DND-41 (cell line): ENCODE data around the gene MAT1A.

Source experiments
- ATAC-seq: fragments of 200-7000 bp; cut with Tn5 transposase; 3 replicates; pipeline ENCODE4 v1.9.1; 2021; ENCODE audit warnings: low read depth; ENCODE audit not compliant: insufficient read depth
- DNase-seq: peaks from one replicate; pipeline ENCODE4 v3.0.0-alpha.2; 2020
- H2AFZ ChIP-seq: 2 replicates; pipeline ENCODE4 v1.6.0; 2012; ENCODE audit warnings: low read depth, low read length
- H3K27ac ChIP-seq: 2 replicates; pipeline ENCODE4 v1.5.1; 2012; ENCODE audit warnings: low read length, inconsistent platforms
- H3K27me3 ChIP-seq: fragments of 200-600 bp; sonication (generic); 2 replicates; pipeline ENCODE4 v1.6.0; 2012; ENCODE audit warnings: low read length, mild to moderate bottlenecking, inconsistent platforms; ENCODE audit not compliant: insufficient read depth, poor library complexity
- H3K36me3 ChIP-seq: 2 replicates; pipeline ENCODE4 v1.5.1; 2012; ENCODE audit warnings: low read length, inconsistent platforms; ENCODE audit not compliant: insufficient read depth
- H3K4me1 ChIP-seq: 2 replicates; pipeline ENCODE4 v1.5.1; 2012; ENCODE audit warnings: mild to moderate bottlenecking, low read length; ENCODE audit not compliant: insufficient read depth
- H3K4me2 ChIP-seq: 2 replicates; pipeline ENCODE4 v1.6.0; 2012; ENCODE audit warnings: mild to moderate bottlenecking, moderate library complexity, low read length, inconsistent platforms; ENCODE audit not compliant: insufficient read depth
- H3K4me3 ChIP-seq, 2 experiments: fragments of 200-600 bp in 1 of 2; shearing (Covaris generic) in 1 of 2; 2 replicates each; pipeline ENCODE4 v1.5.1; 2012 to 2016; ENCODE audit warnings: inconsistent platforms in 2 of 2, low read length in 2 of 2, mild to moderate bottlenecking in 2 of 2, low read depth in 1 of 2, moderate library complexity in 1 of 2
- H3K79me2 ChIP-seq: 2 replicates; pipeline ENCODE4 v1.6.0; 2012; ENCODE audit warnings: low read length, inconsistent platforms; ENCODE audit not compliant: insufficient read depth
- H3K9ac ChIP-seq: 2 replicates; pipeline ENCODE4 v1.6.0; 2012; ENCODE audit warnings: low read depth, mild to moderate bottlenecking, inconsistent platforms, low read length, moderate library complexity
- H3K9me3 ChIP-seq: 2 replicates; pipeline ENCODE4 v1.5.1; 2012; ENCODE audit warnings: low read length, moderate library complexity, mild to moderate bottlenecking, inconsistent platforms; ENCODE audit not compliant: insufficient read depth, severe bottlenecking
- H4K20me1 ChIP-seq: 2 replicates; pipeline ENCODE4 v1.6.0; 2012; ENCODE audit warnings: low read length; ENCODE audit not compliant: insufficient read depth
- EZH2 ChIP-seq: IDR thresholded peaks from 3 replicates; pipeline ENCODE4 v1.6.1; 2012; ENCODE audit warnings: borderline replicate concordance, low read depth, mild to moderate bottlenecking, moderate library complexity, low read length, inconsistent platforms; ENCODE audit not compliant: severe bottlenecking
- TF ChIP-seq, protein P1 (sequence below): IDR thresholded peaks from 2 replicates; pipeline ENCODE4 v1.5.1; 2012; ENCODE audit warnings: borderline replicate concordance, low read length, moderate library complexity, mild to moderate bottlenecking; ENCODE audit not compliant: poor library complexity, severe bottlenecking; ENCODE audit errors: extremely low read depth

MAT1A gene

DNA sequence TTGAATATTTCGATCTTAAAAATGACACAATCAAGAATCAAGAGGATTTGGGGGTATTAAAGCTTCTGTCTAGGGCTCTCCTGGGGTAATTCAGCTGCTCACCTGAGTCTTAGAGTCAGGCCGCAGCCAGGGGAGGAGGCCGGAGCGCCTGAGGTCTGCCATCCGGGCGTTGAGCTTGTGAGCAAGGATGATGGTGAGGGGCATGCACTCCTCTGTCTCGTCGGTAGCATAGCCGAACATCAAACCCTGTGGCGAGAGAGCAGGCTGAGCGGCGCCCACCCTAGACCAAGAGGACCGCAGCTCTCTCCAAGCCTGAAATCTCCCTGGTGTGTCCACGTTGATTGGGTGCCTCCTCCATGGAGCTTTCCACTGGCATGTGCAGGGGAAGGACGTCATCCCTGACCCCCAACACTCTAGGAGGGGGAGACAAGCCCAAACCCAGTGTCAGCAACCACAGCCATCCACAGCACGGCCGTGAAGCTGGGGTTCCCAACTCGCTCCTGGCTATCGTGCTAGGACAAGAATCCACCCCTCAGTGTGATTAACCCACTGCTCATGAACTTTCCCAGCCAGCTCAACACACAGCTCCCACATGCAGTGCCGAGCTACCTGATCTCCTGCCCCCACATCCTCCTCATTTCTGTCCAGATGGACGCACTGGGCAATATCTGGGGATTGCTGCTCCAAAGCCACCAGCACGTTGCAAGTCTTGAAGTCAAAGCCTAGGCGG is 9.2 kb downstream of the MAT1A start:
- no peak overlapping the region for H2AFZ ChIP-seq
- no peak overlapping the region for H3K4me3 ChIP-seq
- TF ChIP-seq, protein P1, sequence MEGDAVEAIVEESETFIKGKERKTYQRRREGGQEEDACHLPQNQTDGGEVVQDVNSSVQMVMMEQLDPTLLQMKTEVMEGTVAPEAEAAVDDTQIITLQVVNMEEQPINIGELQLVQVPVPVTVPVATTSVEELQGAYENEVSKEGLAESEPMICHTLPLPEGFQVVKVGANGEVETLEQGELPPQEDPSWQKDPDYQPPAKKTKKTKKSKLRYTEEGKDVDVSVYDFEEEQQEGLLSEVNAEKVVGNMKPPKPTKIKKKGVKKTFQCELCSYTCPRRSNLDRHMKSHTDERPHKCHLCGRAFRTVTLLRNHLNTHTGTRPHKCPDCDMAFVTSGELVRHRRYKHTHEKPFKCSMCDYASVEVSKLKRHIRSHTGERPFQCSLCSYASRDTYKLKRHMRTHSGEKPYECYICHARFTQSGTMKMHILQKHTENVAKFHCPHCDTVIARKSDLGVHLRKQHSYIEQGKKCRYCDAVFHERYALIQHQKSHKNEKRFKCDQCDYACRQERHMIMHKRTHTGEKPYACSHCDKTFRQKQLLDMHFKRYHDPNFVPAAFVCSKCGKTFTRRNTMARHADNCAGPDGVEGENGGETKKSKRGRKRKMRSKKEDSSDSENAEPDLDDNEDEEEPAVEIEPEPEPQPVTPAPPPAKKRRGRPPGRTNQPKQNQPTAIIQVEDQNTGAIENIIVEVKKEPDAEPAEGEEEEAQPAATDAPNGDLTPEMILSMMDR = no peak
- TF ChIP-seq EZH2 = no peak
- H3K9ac ChIP-seq = no peak overlapping the region
- ATAC-seq = no peak
- H3K27me3 ChIP-seq = peaks cover 10% of the 10 kb centered on the region
- no peak for DNase-seq
- H3K36me3 ChIP-seq = no peaks in the 10 kb centered on the region
- H3K27ac ChIP-seq = no peak overlapping the region
- H3K4me1 ChIP-seq = no peaks in the 10 kb centered on the region
- no peaks in the 10 kb centered on the region for H3K9me3 ChIP-seq
- H3K79me2 ChIP-seq = no peaks in the 10 kb centered on the region
- H3K4me2 ChIP-seq = no peak overlapping the region
- no peaks in the 10 kb centered on the region; the same call in none of the 2 replicates for H4K20me1 ChIP-seq

DNA sequence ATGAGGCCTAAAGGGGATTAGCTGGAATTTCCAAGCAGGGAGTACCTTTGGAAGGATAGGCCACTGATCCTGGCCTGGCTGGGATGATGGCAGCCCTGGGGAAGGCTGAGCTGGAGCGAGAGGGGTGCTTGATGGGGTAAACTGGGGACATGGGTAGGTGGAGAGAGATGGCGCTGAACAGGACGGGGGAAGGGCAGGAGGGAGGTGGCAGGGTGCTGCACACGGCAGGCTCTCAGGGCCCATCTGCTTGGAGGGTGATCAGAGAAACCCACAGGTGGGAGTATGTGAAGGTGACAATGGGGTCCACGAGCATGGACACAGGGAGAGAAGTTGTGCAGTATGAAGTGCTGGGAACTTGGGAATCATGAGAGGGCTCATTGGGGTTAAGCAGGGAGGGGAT is 10.3 kb downstream of the MAT1A start:
- Histone ChIP-seq H2AFZ (no peak overlapping the region), H3K27me3 (peaks cover 5% of the 10 kb centered on the region), H3K27ac (no peak overlapping the region), H3K4me1 (no peaks in the 10 kb centered on the region), H3K9ac (no peak overlapping the region), H3K4me3 (no peak overlapping the region), H3K36me3 (no peaks in the 10 kb centered on the region), H3K9me3 (no peaks in the 10 kb centered on the region), H3K4me2 (no peak overlapping the region), H3K79me2 (no peaks in the 10 kb centered on the region), H4K20me1 (no peaks in the 10 kb centered on the region; the same call in none of the 2 replicates)
- DNase-seq (no peak), ATAC-seq (no peak)
- TF ChIP-seq, protein P1 = no peak
- TF ChIP-seq EZH2 = no peak

DNA sequence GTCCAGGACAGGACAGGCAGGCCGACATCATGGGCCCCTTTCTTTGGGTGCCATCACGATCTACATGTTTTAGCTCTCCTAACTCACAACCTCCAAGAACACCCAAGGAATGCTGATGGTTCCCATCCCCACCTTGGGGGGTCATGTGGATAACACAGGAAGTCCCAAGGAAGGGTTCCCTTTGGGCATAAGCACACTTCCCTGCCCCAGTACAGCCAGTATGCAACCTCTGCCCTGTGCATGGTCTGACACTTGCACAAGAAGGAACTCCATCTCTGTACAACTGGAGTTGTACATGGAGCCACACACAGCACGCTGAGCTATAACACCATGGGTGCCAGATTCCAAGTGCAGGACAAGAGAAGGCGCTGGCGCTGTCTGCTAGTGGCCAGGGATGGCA is 11.0 kb downstream of the MAT1A start:
- Histone ChIP-seq H3K4me2 (no peak overlapping the region), H3K9me3 (no peaks in the 10 kb centered on the region), H3K79me2 (no peaks in the 10 kb centered on the region), H3K9ac (no peak overlapping the region), H3K4me1 (no peaks in the 10 kb centered on the region), H3K36me3 (no peaks in the 10 kb centered on the region), H2AFZ (no peak overlapping the region), H3K27me3 (peaks cover 5% of the 10 kb centered on the region), H3K4me3 (no peak overlapping the region), H4K20me1 (no peaks in the 10 kb centered on the region; the same call in none of the 2 replicates), H3K27ac (no peak overlapping the region)
- TF ChIP-seq EZH2 = no peak
- TF ChIP-seq, protein P1 = no peak
- DNase-seq = no peak
- no peak for ATAC-seq
